HG02840 (cell line): ENCODE data around the gene SLC35F4.

Experiments
- ATAC-seq: cut with Tn5 transposase; IDR thresholded peaks from one replicate; pipeline ENCODE4 v1.9.1; 2021; ENCODE audit warnings: mild to moderate bottlenecking, moderate library complexity, moderate number of reproducible peaks; ENCODE audit not compliant: unreplicated experiment, low FRiP score

Gene SLC35F4

GRCh38 chr14:57652769-57653168, 213.1 kb downstream of the SLC35F4 start:
- ATAC-seq = no peak

- no peak for ATAC-seq
Measured at GRCh38 chr14:57641776-57642175, 224.1 kb downstream of the SLC35F4 start.

- no peak for ATAC-seq
Measured at GRCh38 chr14:57640036-57640435, 225.9 kb downstream of the SLC35F4 start.

GRCh38 chr14:57637901-57638300, 228.0 kb downstream of the SLC35F4 start:
- no peak for ATAC-seq

- no peak for ATAC-seq
Measured at GRCh38 chr14:57634335-57634734, 231.6 kb downstream of the SLC35F4 start.

GRCh38 chr14:57632649-57633048, 233.2 kb downstream of the SLC35F4 start:
- no peak for ATAC-seq

- no peak for ATAC-seq
Measured at GRCh38 chr14:57617510-57617909, 248.4 kb downstream of the SLC35F4 start.

- ATAC-seq = no peak
Measured at GRCh38 chr14:57612946-57613345, 252.9 kb downstream of the SLC35F4 start.

- ATAC-seq = no peak
Measured at GRCh38 chr14:57611555-57612075, 254.3 kb downstream of the SLC35F4 start.

GRCh38 chr14:57610631-57611030, 255.3 kb downstream of the SLC35F4 start:
- no peak for ATAC-seq

- no peak for ATAC-seq
Measured at GRCh38 chr14:57609192-57610075, 256.5 kb downstream of the SLC35F4 start.

GRCh38 chr14:57607086-57607485, 258.8 kb downstream of the SLC35F4 start:
- no peak for ATAC-seq

- ATAC-seq = no peak
Measured at GRCh38 chr14:57583396-57583795, 282.5 kb downstream of the SLC35F4 start.

- ATAC-seq = no peak
Measured at GRCh38 chr14:57582746-57583145, 283.1 kb downstream of the SLC35F4 start.

GRCh38 chr14:57578801-57579200, 287.1 kb downstream of the SLC35F4 start:
- no peak for ATAC-seq

- no peak for ATAC-seq
Measured at GRCh38 chr14:57576498-57576897, 289.4 kb downstream of the SLC35F4 start.

- ATAC-seq = no peak
Measured at GRCh38 chr14:57575482-57575881, 290.4 kb downstream of the SLC35F4 start.

- ATAC-seq = no peak
Measured at GRCh38 chr14:57574617-57575288, 291.1 kb downstream of the SLC35F4 start.

GRCh38 chr14:57573173-57573572, 292.7 kb downstream of the SLC35F4 start:
- no peak for ATAC-seq

- no peak for ATAC-seq
Measured at GRCh38 chr14:57568554-57568953, 297.3 kb downstream of the SLC35F4 start.

GRCh38 chr14:57567220-57567619, 298.7 kb downstream of the SLC35F4 start:
- ATAC-seq = no peak
